ENCODE data around the gene PXDC1. TPM values are rescaled to one million over a fixed set of nuclear protein-coding genes. Genes with fewer than 3 reads are reported as not detected.

PXDC1 gene
- total and polyA plus RNA-seq, 2 experiments from 2014 or later, result 1.2 to 1.8 TPM

DNA sequence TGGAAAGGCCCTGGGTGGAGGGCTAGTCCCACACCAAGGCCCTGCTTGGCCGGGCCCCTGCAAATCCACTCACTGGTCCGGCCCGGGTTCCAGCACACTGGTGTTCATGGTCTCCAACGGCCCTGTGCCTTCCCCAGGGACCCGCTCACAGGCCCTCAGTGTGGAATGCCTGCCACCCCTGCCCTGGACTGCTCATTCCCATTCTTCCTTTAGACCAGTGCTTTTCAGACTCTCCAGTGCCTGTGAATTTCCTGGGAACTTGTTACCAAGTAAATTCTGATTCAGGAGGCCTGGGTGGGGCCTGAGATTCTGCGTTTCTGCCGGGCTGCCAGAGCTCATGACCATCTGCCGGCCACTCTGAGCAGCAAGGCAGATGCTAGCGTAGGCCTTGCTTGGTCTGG is 5.7 kb upstream of the PXDC1 start:
- Mint-ChIP-seq H3K9me3 (no peaks in the 10 kb centered on the region), H3K4me3 (no peak overlapping the region), H3K27me3 (ENCODE audit: insufficient read depth, low read depth, poor library complexity) (peaks cover 36% of the 10 kb centered on the region), H3K36me3 (ENCODE audit: low read depth) (no peaks in the 10 kb centered on the region), H3K4me1 (peaks cover 29% of the 10 kb centered on the region), H3K27ac (no peak overlapping the region)
- no peaks in the 10 kb centered on the region for H3K36me3 ChIP-seq (ENCODE audit: insufficient read depth)
- peaks cover 12% of the 10 kb centered on the region for H3K4me1 ChIP-seq (ENCODE audit: insufficient read depth)
- H3F3A ChIP-seq (replicated peaks; ENCODE audit: low read depth), result no peaks in the 10 kb centered on the region
- no peaks in the 10 kb centered on the region for H3K79me2 ChIP-seq (replicated peaks; ENCODE audit: insufficient read depth)
- no peak for TF ChIP-seq POLR2AphosphoS5 (IDR thresholded peaks at IDR 0.05; ENCODE audit: low read depth)
- TF ChIP-seq, protein P1, sequence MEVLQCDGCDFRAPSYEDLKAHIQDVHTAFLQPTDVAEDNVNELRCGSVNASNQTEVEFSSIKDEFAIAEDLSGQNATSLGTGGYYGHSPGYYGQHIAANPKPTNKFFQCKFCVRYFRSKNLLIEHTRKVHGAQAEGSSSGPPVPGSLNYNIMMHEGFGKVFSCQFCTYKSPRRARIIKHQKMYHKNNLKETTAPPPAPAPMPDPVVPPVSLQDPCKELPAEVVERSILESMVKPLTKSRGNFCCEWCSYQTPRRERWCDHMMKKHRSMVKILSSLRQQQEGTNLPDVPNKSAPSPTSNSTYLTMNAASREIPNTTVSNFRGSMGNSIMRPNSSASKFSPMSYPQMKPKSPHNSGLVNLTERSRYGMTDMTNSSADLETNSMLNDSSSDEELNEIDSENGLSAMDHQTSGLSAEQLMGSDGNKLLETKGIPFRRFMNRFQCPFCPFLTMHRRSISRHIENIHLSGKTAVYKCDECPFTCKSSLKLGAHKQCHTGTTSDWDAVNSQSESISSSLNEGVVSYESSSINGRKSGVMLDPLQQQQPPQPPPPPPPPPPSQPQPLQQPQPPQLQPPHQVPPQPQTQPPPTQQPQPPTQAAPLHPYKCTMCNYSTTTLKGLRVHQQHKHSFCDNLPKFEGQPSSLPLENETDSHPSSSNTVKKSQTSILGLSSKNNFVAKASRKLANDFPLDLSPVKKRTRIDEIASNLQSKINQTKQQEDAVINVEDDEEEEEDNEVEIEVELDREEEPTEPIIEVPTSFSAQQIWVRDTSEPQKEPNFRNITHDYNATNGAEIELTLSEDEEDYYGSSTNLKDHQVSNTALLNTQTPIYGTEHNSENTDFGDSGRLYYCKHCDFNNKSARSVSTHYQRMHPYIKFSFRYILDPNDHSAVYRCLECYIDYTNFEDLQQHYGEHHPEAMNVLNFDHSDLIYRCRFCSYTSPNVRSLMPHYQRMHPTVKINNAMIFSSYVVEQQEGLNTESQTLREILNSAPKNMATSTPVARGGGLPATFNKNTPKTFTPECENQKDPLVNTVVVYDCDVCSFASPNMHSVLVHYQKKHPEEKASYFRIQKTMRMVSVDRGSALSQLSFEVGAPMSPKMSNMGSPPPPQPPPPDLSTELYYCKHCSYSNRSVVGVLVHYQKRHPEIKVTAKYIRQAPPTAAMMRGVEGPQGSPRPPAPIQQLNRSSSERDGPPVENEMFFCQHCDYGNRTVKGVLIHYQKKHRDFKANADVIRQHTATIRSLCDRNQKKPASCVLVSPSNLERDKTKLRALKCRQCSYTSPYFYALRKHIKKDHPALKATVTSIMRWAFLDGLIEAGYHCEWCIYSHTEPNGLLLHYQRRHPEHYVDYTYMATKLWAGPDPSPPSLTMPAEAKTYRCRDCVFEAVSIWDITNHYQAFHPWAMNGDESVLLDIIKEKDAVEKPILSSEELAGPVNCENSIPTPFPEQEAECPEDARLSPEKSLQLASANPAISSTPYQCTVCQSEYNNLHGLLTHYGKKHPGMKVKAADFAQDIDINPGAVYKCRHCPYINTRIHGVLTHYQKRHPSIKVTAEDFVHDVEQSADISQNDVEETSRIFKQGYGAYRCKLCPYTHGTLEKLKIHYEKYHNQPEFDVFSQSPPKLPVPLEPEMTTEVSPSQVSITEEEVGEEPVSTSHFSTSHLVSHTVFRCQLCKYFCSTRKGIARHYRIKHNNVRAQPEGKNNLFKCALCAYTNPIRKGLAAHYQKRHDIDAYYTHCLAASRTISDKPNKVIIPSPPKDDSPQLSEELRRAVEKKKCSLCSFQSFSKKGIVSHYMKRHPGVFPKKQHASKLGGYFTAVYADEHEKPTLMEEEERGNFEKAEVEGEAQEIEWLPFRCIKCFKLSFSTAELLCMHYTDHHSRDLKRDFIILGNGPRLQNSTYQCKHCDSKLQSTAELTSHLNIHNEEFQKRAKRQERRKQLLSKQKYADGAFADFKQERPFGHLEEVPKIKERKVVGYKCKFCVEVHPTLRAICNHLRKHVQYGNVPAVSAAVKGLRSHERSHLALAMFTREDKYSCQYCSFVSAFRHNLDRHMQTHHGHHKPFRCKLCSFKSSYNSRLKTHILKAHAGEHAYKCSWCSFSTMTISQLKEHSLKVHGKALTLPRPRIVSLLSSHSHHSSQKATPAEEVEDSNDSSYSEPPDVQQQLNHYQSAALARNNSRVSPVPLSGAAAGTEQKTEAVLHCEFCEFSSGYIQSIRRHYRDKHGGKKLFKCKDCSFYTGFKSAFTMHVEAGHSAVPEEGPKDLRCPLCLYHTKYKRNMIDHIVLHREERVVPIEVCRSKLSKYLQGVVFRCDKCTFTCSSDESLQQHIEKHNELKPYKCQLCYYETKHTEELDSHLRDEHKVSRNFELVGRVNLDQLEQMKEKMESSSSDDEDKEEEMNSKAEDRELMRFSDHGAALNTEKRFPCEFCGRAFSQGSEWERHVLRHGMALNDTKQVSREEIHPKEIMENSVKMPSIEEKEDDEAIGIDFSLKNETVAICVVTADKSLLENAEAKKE (CRISPR knock-in tag; IDR thresholded peaks at IDR 0.05), result no peak
- TF ChIP-seq, protein P2, sequence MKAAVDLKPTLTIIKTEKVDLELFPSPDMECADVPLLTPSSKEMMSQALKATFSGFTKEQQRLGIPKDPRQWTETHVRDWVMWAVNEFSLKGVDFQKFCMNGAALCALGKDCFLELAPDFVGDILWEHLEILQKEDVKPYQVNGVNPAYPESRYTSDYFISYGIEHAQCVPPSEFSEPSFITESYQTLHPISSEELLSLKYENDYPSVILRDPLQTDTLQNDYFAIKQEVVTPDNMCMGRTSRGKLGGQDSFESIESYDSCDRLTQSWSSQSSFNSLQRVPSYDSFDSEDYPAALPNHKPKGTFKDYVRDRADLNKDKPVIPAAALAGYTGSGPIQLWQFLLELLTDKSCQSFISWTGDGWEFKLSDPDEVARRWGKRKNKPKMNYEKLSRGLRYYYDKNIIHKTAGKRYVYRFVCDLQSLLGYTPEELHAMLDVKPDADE (IDR thresholded peaks at IDR 0.05), result no peak
- no peak for TF ChIP-seq CREB1 (CRISPR knock-in tag; IDR thresholded peaks at IDR 0.05; ENCODE audit: low read depth)
- TF ChIP-seq EZH2phosphoT487 (IDR thresholded peaks at IDR 0.05; ENCODE audit: unreplicated experiment), result no peak
- no peak for TF ChIP-seq JUNB (IDR thresholded peaks at IDR 0.05; ENCODE audit: unreplicated experiment)
- TF ChIP-seq, protein P3, sequence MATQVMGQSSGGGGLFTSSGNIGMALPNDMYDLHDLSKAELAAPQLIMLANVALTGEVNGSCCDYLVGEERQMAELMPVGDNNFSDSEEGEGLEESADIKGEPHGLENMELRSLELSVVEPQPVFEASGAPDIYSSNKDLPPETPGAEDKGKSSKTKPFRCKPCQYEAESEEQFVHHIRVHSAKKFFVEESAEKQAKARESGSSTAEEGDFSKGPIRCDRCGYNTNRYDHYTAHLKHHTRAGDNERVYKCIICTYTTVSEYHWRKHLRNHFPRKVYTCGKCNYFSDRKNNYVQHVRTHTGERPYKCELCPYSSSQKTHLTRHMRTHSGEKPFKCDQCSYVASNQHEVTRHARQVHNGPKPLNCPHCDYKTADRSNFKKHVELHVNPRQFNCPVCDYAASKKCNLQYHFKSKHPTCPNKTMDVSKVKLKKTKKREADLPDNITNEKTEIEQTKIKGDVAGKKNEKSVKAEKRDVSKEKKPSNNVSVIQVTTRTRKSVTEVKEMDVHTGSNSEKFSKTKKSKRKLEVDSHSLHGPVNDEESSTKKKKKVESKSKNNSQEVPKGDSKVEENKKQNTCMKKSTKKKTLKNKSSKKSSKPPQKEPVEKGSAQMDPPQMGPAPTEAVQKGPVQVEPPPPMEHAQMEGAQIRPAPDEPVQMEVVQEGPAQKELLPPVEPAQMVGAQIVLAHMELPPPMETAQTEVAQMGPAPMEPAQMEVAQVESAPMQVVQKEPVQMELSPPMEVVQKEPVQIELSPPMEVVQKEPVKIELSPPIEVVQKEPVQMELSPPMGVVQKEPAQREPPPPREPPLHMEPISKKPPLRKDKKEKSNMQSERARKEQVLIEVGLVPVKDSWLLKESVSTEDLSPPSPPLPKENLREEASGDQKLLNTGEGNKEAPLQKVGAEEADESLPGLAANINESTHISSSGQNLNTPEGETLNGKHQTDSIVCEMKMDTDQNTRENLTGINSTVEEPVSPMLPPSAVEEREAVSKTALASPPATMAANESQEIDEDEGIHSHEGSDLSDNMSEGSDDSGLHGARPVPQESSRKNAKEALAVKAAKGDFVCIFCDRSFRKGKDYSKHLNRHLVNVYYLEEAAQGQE (IDR thresholded peaks at IDR 0.05; ENCODE audit: unreplicated experiment), result no peak
- TF ChIP-seq ZNF114 (CRISPR knock-in tag; IDR thresholded peaks at IDR 0.05), result no peak
- no peak for TF ChIP-seq STAT1 (IDR thresholded peaks at IDR 0.05; ENCODE audit: unreplicated experiment)
- no peak for TF ChIP-seq NANOG (IDR thresholded peaks at IDR 0.05; ENCODE audit: borderline replicate concordance)
- TF ChIP-seq, protein P4, sequence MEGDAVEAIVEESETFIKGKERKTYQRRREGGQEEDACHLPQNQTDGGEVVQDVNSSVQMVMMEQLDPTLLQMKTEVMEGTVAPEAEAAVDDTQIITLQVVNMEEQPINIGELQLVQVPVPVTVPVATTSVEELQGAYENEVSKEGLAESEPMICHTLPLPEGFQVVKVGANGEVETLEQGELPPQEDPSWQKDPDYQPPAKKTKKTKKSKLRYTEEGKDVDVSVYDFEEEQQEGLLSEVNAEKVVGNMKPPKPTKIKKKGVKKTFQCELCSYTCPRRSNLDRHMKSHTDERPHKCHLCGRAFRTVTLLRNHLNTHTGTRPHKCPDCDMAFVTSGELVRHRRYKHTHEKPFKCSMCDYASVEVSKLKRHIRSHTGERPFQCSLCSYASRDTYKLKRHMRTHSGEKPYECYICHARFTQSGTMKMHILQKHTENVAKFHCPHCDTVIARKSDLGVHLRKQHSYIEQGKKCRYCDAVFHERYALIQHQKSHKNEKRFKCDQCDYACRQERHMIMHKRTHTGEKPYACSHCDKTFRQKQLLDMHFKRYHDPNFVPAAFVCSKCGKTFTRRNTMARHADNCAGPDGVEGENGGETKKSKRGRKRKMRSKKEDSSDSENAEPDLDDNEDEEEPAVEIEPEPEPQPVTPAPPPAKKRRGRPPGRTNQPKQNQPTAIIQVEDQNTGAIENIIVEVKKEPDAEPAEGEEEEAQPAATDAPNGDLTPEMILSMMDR (conservative IDR thresholded peaks at IDR 0.05; ENCODE audit: low read depth in 2 of 2), result no peak
- no peak for TF ChIP-seq ZNF331 (CRISPR knock-in tag; IDR thresholded peaks at IDR 0.05; ENCODE audit: low read depth)
- no peak for TF ChIP-seq EZH2 (IDR thresholded peaks at IDR 0.05; ENCODE audit: low read depth, unreplicated experiment)
- H3K4me3 ChIP-seq, result no peak overlapping the region
- H2AFZ ChIP-seq, result no peak overlapping the region
- no peaks in the 10 kb centered on the region for H4K20me1 ChIP-seq (replicated peaks; ENCODE audit: insufficient read depth)
- ATAC-seq (no peak), DNase-seq (ENCODE audit: low spot score) (no peak)
- H3K27me3 ChIP-seq (ENCODE audit: insufficient read depth), result peaks cover 34% of the 10 kb centered on the region
- no peak overlapping the region for H3K4me2 ChIP-seq
- H3K27ac ChIP-seq (ENCODE audit: low read depth), result no peak overlapping the region
- no peaks in the 10 kb centered on the region for H3K9me2 ChIP-seq (ENCODE audit: insufficient read depth)
